Osteoblast (primary cell): Measurements from ENCODE around the gene KRTAP5-6. TPM values are rescaled to one million over a fixed set of nuclear protein-coding genes. Genes with fewer than 3 reads are reported as not detected.
A peak's percentile ranks its signal among the peaks of the same experiment; 100 is the strongest.

Experiments used
- DNase-seq: peaks from one replicate; pipeline ENCODE4 v3.0.0; 2011; ENCODE audit warnings: low spot score, mixed read lengths; ENCODE audit not compliant: insufficient read length; ENCODE audit errors: missing footprints
- H2AFZ ChIP-seq: 2 replicates; pipeline ENCODE4 v1.6.0; 2011; ENCODE audit warnings: mild to moderate bottlenecking, low read length
- H3K27ac ChIP-seq: 2 replicates; pipeline ENCODE4 v1.5.1; 2011; ENCODE audit warnings: mild to moderate bottlenecking, low read depth, low read length, moderate library complexity
- H3K27me3 ChIP-seq: 2 replicates; pipeline ENCODE4 v1.6.0; 2012; ENCODE audit warnings: mild to moderate bottlenecking, control low read depth, inconsistent platforms, low read length, moderate library complexity; ENCODE audit not compliant: insufficient read depth
- H3K36me3 ChIP-seq: 2 replicates; pipeline ENCODE4 v1.5.1; 2011; ENCODE audit warnings: mild to moderate bottlenecking, low read length, control low read depth, moderate library complexity; ENCODE audit not compliant: insufficient read depth
- H3K4me1 ChIP-seq: 2 replicates; pipeline ENCODE4 v1.5.1; 2011; ENCODE audit warnings: mild to moderate bottlenecking, low read length, control low read depth, moderate library complexity; ENCODE audit not compliant: insufficient read depth
- H3K4me2 ChIP-seq: 2 replicates; pipeline ENCODE4 v1.6.0; 2011; ENCODE audit warnings: mild to moderate bottlenecking, low read length; ENCODE audit not compliant: insufficient read depth
- H3K4me3 ChIP-seq: fragments of 200-600 bp; sonication (generic); 3 replicates; pipeline ENCODE4 v1.5.1; 2012; ENCODE audit warnings: mild to moderate bottlenecking, low read length, inconsistent platforms; ENCODE audit not compliant: insufficient read depth
- H3K79me2 ChIP-seq: 2 replicates; pipeline ENCODE4 v1.6.0; 2012; ENCODE audit warnings: mild to moderate bottlenecking, low read length, control low read depth, inconsistent platforms; ENCODE audit not compliant: insufficient read depth
- H3K9me3 ChIP-seq: 2 replicates; pipeline ENCODE4 v1.5.1; 2011; ENCODE audit warnings: low read depth, low read length, control low read depth
- H4K20me1 ChIP-seq: 2 replicates; pipeline ENCODE4 v1.6.0; 2012; ENCODE audit warnings: mild to moderate bottlenecking, low read length, control low read depth; ENCODE audit not compliant: insufficient read depth
- total RNA-seq: library from RNA; depleted of rRNA; stranded (reverse); fragments of >200 nt; gene quantifications from 2 replicates; pipeline ENCODE4 v1.2.3, GENCODE V29; 2012
- TF ChIP-seq, protein P1 (sequence below): IDR thresholded peaks from 2 replicates; pipeline ENCODE4 v1.5.1; 2011; ENCODE audit warnings: mild to moderate bottlenecking, low read depth, low read length, moderate library complexity; ENCODE audit errors: extremely low read depth

The KRTAP5-6 gene
- total RNA-seq, 1 donor, result not detected

DNA sequence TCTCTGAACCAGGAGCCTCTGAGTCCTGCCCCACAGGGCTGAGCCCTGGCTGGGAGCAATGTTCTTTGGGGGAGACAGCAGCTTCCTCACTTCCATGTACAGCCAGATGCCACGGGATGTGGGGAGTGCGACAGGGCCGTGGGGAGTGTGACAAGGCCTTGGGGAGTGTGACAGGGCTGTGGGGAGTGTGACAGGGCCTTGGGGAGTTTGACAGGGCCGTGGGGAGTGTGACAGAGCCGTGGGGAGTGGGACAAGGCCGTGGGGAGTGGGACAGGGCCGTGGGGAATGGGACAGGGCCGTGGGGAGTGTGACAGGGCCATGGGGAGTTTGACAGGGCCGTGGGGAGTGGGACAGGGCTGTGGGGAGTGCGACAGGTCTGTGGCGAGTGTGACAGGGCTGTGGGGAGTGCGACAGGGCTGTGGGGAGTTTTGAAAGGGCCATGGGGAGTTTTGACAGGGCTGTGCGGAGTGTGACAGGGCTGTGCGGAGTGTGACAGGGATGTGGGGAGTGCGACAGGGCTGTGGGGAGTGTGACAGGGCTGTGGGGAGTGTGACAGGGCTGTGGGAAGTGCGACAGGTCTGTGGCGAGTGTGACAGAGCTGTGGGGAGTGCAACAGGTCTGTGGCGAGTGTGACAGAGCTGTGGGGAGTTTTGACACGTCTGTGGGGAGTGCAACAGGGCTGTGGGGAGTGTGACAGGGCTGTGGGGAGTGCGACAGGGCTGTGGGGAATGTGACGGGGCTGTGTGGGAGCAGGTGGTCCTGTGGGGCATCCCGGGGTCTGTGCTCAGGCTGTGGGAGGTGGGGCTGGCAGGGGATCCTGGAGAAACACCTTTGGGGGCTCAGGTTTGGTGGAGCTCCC lies 6.6 kb upstream of the KRTAP5-6 start:
- Histone ChIP-seq H3K4me2 (no peak overlapping the region), H4K20me1 (no peaks in the 10 kb centered on the region), H3K4me1 (peaks cover 7% of the 10 kb centered on the region), H3K27ac (no peak overlapping the region), H3K27me3 (peaks cover 20% of the 10 kb centered on the region), H2AFZ (no peak overlapping the region), H3K4me3 (no peak overlapping the region), H3K79me2 (no peaks in the 10 kb centered on the region), H3K9me3 (no peaks in the 10 kb centered on the region), H3K36me3 (no peaks in the 10 kb centered on the region)
- DNase-seq, result peak; percentile 48
- TF ChIP-seq, protein P1, sequence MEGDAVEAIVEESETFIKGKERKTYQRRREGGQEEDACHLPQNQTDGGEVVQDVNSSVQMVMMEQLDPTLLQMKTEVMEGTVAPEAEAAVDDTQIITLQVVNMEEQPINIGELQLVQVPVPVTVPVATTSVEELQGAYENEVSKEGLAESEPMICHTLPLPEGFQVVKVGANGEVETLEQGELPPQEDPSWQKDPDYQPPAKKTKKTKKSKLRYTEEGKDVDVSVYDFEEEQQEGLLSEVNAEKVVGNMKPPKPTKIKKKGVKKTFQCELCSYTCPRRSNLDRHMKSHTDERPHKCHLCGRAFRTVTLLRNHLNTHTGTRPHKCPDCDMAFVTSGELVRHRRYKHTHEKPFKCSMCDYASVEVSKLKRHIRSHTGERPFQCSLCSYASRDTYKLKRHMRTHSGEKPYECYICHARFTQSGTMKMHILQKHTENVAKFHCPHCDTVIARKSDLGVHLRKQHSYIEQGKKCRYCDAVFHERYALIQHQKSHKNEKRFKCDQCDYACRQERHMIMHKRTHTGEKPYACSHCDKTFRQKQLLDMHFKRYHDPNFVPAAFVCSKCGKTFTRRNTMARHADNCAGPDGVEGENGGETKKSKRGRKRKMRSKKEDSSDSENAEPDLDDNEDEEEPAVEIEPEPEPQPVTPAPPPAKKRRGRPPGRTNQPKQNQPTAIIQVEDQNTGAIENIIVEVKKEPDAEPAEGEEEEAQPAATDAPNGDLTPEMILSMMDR, result no peak

DNA sequence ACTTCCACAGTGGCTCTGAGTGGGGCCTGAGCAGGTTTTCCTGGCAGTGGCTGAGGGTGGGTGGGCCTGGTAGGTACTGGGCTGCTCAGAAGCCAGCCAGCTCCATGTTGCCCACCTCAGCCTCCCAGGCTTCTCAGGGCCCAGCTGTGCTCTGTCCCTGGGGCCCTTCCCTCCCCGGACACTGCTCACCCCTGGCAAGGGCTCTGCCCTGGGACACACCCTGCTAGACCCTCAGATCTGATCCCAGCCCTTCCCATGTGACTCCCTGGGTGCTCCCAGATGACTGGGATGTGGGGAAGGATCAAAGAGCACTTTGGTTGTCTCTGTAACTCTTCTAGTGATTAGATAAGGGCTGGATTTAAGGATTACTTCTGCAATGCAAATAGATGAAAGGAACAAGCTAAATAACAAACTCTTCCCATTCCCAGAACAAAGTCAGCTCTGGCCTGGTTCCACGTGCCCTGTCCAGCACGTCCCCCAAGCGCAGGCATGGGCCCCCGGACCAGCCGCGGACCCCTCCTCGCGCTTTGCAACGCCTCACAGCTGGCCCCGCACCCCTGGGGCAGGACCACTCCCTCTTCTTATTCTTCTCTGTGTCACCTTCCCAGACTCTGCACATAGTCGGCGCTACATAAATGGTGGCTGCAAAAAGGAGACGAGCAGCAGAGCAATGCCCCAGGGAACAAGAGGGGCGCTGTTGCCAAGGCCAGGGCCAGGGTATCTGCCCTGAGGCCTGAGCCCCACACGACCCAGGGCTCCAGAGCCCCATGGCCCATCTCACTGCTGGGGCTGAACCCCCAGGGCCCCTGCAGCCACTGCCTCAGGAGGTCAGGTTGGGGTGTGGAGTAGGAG lies 5.7 kb upstream of the KRTAP5-6 start:
- Histone ChIP-seq H3K4me2 (no peak overlapping the region), H2AFZ (no peak overlapping the region), H3K9me3 (no peaks in the 10 kb centered on the region), H3K79me2 (no peaks in the 10 kb centered on the region), H3K4me3 (no peak overlapping the region), H4K20me1 (no peaks in the 10 kb centered on the region), H3K36me3 (no peaks in the 10 kb centered on the region), H3K4me1 (peaks cover 7% of the 10 kb centered on the region), H3K27ac (no peak overlapping the region), H3K27me3 (peaks cover 24% of the 10 kb centered on the region)
- TF ChIP-seq, protein P1, result no peak
- DNase-seq, result peak; percentile 57

GRCh38 chr11:1691878-1692707 lies 4.9 kb upstream of the KRTAP5-6 start:
- H3K4me2 ChIP-seq, result no peak overlapping the region
- no peak overlapping the region for H3K4me3 ChIP-seq
- H3K36me3 ChIP-seq, result no peaks in the 10 kb centered on the region
- TF ChIP-seq, protein P1, result no peak
- H2AFZ ChIP-seq, result no peak overlapping the region
- peaks cover 7% of the 10 kb centered on the region for H3K4me1 ChIP-seq
- no peaks in the 10 kb centered on the region for H4K20me1 ChIP-seq
- H3K9me3 ChIP-seq, result no peaks in the 10 kb centered on the region
- no peak overlapping the region for H3K27ac ChIP-seq
- H3K27me3 ChIP-seq, result peaks cover 31% of the 10 kb centered on the region
- peak; percentile 55 for DNase-seq
- H3K79me2 ChIP-seq, result no peaks in the 10 kb centered on the region
